CD4-positive, alpha-beta T cell treated with Interleukin-17A for 1 hour (primary cell): ENCODE data around the gene CTAG1A.
"Not testable (repeated sequence)": the region's sequence is repeated elsewhere in the genome, so short reads cannot be mapped to it uniquely, and the experiment has no call there.

ENCODE experiments used
- DNase-seq: peaks from one replicate; pipeline ENCODE4 v3.0.0-alpha.2; 2020

The CTAG1A gene

GRCh38 chrX:154575076-154575475 is 9.9 kb upstream of the CTAG1A start:
- DNase-seq: not testable (repeated sequence)

GRCh38 chrX:154582994-154583393 is 1.9 kb upstream of the CTAG1A start:
- not testable (repeated sequence) for DNase-seq

- DNase-seq: not testable (repeated sequence)
These were observed 5.5 kb downstream of the CTAG1A start for GRCh38 chrX:154590415-154590814.

GRCh38 chrX:154592505-154592904 is 7.6 kb downstream of the CTAG1A start:
- DNase-seq: no peak

GRCh38 chrX:154593201-154593600 is 8.3 kb downstream of the CTAG1A start:
- DNase-seq: no peak

- no peak for DNase-seq
These were observed 9.6 kb downstream of the CTAG1A start for GRCh38 chrX:154594491-154594890.

GRCh38 chrX:154595559-154596249 is 10.8 kb downstream of the CTAG1A start:
- no peak for DNase-seq

GRCh38 chrX:154596290-154596929 is 11.5 kb downstream of the CTAG1A start:
- no peak for DNase-seq

- no peak for DNase-seq
These were observed 12.3 kb downstream of the CTAG1A start for GRCh38 chrX:154597221-154597620.

- no peak for DNase-seq
These were observed 13.7 kb downstream of the CTAG1A start for GRCh38 chrX:154598656-154599055.

- DNase-seq: no peak
These were observed 14.6 kb downstream of the CTAG1A start for GRCh38 chrX:154599531-154599930.

- no peak for DNase-seq
These were observed 15.9 kb downstream of the CTAG1A start for GRCh38 chrX:154600759-154601374.

- no peak for DNase-seq
These were observed 17.3 kb downstream of the CTAG1A start for GRCh38 chrX:154602226-154602625.

- DNase-seq: no peak
These were observed 18.0 kb downstream of the CTAG1A start for GRCh38 chrX:154602766-154603437.

GRCh38 chrX:154603438-154604430 is 18.8 kb downstream of the CTAG1A start:
- no peak for DNase-seq

- no peak for DNase-seq
These were observed 20.6 kb downstream of the CTAG1A start for GRCh38 chrX:154605566-154605965.

- no peak for DNase-seq
These were observed 22.4 kb downstream of the CTAG1A start for GRCh38 chrX:154607370-154607769.

GRCh38 chrX:154607976-154608375 is 23.0 kb downstream of the CTAG1A start:
- DNase-seq: not testable (repeated sequence)

- DNase-seq: not testable (repeated sequence)
These were observed 23.9 kb downstream of the CTAG1A start for GRCh38 chrX:154608823-154609222.

GRCh38 chrX:154611146-154611545 is 26.2 kb downstream of the CTAG1A start:
- not testable (repeated sequence) for DNase-seq

- not testable (repeated sequence) for DNase-seq
These were observed 28.7 kb downstream of the CTAG1A start for GRCh38 chrX:154613586-154613985.

GRCh38 chrX:154619182-154619581 is 34.2 kb downstream of the CTAG1A start, which contains the start of gene CTAG1B:
TSS of gene CTAG1B (minus strand) at chrX:154619282. CDS start at chrX:154619218, 64 bp downstream.
- DNase-seq: not testable (repeated sequence)
